Adrenal gland (tissue), 5 donors: ENCODE results near the gene CTBP1.

Source experiments
- POLR2A ChIP-seq, 2 donors: fragments of 450-650 bp; IDR thresholded peaks; one replicate each; pipeline ENCODE4 v1.6.1; 2017; ENCODE audit warnings: antibody characterized with exemption in 2 of 2, mild to moderate bottlenecking in 2 of 2, moderate library complexity in 1 of 2
- TF ChIP-seq, protein P1 (sequence below), 6 experiments: fragments of 450-650 bp in 4 of 6; fragments of 200-600 bp in 2 of 6; sonication (generic) in 1 of 6; IDR thresholded peaks; 1 replicate in 5 of 6; 2 replicates in 1 of 6; pipeline versions ENCODE4 v1.5.1 to v1.8.0; 2016 to 2021; ENCODE audit warnings: antibody characterized with exemption in 6 of 6, mild to moderate bottlenecking in 2 of 6, moderate library complexity in 1 of 6
- donor health status: DM: no; HTN: no; CAD: no.

DNA sequence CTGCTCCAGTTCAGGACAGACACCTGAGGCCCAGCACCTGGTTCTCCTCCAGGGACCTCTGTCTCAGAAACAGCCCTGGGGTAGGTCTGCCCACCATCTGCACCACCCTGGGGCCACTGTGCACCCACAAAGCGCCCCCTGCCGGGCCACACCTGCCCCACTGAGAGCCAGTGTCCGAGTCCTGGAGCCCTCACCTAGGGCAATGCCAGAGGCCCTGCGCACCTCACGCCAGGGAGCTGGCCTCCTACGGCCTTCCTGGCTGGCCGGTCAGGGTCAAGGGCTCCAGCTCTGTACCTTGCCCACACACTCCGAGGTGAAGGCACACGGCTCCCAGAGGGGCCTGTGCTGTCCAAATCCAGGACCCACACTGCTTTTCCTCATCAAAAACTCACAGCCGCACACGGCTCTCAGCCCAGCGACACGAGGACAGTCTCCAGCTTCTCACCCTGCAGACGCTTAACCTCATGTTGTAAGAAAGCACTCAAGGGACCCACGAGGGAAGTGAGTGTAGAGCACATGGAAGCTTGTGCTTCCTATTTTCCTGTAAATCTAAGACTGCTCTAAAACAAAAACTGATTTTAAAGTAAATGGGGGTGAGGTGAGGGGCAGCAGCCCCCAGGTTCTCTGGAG is 5.4 kb downstream of the CTBP1 start:
- TF ChIP-seq POLR2A (IDR thresholded peaks at IDR 0.05) = no peak
- TF ChIP-seq, protein P1, sequence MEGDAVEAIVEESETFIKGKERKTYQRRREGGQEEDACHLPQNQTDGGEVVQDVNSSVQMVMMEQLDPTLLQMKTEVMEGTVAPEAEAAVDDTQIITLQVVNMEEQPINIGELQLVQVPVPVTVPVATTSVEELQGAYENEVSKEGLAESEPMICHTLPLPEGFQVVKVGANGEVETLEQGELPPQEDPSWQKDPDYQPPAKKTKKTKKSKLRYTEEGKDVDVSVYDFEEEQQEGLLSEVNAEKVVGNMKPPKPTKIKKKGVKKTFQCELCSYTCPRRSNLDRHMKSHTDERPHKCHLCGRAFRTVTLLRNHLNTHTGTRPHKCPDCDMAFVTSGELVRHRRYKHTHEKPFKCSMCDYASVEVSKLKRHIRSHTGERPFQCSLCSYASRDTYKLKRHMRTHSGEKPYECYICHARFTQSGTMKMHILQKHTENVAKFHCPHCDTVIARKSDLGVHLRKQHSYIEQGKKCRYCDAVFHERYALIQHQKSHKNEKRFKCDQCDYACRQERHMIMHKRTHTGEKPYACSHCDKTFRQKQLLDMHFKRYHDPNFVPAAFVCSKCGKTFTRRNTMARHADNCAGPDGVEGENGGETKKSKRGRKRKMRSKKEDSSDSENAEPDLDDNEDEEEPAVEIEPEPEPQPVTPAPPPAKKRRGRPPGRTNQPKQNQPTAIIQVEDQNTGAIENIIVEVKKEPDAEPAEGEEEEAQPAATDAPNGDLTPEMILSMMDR (IDR thresholded peaks at IDR 0.05) = no peak
